Measurements from ENCODE around the gene COL13A1.

Gene COL13A1

DNA sequence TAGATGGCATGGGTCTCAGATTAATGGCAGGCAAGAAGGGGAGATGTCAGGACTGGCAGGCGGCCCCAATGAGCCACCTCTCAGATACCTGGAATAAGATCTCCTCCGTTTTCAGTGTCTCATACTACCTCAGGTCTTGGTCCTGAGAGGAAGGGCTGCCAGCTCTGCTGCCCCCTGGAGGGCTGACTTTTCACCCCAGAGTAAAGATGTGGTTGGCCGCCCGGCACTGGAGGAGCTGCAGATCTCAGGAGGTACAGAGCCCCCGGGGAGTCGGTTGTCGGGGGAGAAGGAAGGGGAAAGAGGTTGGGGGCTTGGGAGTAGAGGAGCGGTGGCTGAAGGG lies 642 bp upstream of the COL13A1 start:
- no peak overlapping the region for H3K27ac ChIP-seq (ENCODE audit: poor library complexity, severe bottlenecking)
- H3K36me3 ChIP-seq (ENCODE audit: low read depth), result no peaks in the 10 kb centered on the region
- no peaks in the 10 kb centered on the region for H3K9me3 ChIP-seq (ENCODE audit: severe bottlenecking)
- TF ChIP-seq, protein P1, sequence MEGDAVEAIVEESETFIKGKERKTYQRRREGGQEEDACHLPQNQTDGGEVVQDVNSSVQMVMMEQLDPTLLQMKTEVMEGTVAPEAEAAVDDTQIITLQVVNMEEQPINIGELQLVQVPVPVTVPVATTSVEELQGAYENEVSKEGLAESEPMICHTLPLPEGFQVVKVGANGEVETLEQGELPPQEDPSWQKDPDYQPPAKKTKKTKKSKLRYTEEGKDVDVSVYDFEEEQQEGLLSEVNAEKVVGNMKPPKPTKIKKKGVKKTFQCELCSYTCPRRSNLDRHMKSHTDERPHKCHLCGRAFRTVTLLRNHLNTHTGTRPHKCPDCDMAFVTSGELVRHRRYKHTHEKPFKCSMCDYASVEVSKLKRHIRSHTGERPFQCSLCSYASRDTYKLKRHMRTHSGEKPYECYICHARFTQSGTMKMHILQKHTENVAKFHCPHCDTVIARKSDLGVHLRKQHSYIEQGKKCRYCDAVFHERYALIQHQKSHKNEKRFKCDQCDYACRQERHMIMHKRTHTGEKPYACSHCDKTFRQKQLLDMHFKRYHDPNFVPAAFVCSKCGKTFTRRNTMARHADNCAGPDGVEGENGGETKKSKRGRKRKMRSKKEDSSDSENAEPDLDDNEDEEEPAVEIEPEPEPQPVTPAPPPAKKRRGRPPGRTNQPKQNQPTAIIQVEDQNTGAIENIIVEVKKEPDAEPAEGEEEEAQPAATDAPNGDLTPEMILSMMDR (IDR thresholded peaks at IDR 0.05; ENCODE audit: poor library complexity, severe bottlenecking), result peak; percentile 50
- peak; percentile 52 for ATAC-seq (ENCODE audit: low read depth)
- no peak for DNase-seq (ENCODE audit: low spot score)
- no peak overlapping the region for H3K4me3 ChIP-seq (ENCODE audit: severe bottlenecking)
- H3K27me3 ChIP-seq (ENCODE audit: insufficient read depth, poor library complexity, severe bottlenecking), result no peaks in the 10 kb centered on the region
- no peaks in the 10 kb centered on the region for H3K4me1 ChIP-seq (ENCODE audit: insufficient read depth, poor library complexity, severe bottlenecking)

DNA sequence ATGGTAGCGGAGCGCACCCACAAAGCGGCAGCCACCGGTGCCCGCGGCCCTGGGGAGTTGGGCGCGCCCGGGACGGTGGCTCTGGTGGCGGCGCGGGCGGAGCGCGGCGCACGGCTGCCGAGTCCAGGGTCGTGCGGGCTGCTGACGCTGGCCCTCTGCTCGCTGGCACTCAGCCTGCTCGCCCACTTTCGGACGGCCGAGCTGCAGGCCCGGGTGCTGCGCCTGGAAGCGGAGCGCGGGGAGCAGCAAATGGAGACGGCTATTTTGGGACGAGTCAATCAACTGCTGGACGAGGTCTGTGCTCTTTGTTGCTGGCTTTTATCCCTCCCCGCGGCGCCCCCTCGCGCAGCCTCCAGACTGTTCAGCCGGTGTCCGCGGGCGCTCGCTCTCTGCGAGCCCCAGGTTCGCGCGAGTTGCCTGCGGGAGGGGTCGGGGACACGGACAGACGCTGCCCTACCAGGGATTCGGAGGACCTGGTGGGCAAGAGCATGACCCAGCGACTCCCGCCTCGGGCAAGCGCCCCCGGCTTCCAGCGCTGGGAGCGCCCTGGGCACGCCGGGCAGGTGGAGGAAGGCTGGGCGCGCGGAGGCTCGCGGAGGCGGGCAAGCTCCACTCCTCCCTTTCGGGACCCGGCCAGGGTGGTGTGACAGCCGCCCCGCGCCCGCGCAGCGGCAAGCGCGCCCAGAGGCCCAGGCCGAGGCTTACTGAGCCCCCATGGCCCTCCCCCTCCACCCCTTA lies 887 bp downstream of the COL13A1 start:
- Histone ChIP-seq H3K27me3 (ENCODE audit: insufficient read depth, poor library complexity, severe bottlenecking) (no peaks in the 10 kb centered on the region), H3K27ac (ENCODE audit: poor library complexity, severe bottlenecking) (no peak overlapping the region), H3K4me1 (ENCODE audit: insufficient read depth, poor library complexity, severe bottlenecking) (peaks cover 8% of the 10 kb centered on the region), H3K4me3 (ENCODE audit: severe bottlenecking) (peak overlapping the region; percentile 29), H3K36me3 (ENCODE audit: low read depth) (no peaks in the 10 kb centered on the region), H3K9me3 (ENCODE audit: severe bottlenecking) (no peaks in the 10 kb centered on the region)
- ATAC-seq (ENCODE audit: low read depth), result peak; percentile 52
- no peak for DNase-seq (ENCODE audit: low spot score)
- TF ChIP-seq, protein P1 (IDR thresholded peaks at IDR 0.05; ENCODE audit: poor library complexity, severe bottlenecking), result peak; percentile 29

DNA sequence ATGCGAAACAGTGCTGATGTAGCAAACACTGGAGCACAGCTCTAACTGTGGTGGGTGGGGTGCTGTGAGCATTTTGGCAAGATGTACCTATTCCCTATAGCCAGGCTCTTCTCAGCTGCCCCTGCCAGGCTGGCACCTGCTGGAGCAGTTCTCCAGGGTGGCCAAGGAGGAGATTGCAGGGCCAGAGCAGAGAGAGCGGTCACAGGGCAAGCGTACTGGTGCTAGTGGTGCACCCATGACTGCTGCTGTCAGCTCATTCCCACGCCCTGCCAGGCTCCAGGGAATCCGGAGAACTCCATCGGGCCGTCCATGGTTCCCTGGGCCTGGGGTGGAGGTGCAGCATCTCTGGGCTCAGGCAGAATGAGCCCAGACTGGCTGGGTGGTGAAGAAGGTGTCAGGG lies 2.1 kb downstream of the COL13A1 start:
- ATAC-seq (ENCODE audit: low read depth) (no peak), DNase-seq (ENCODE audit: low spot score) (no peak)
- Histone ChIP-seq H3K4me1 (ENCODE audit: insufficient read depth, poor library complexity, severe bottlenecking) (peaks cover 9% of the 10 kb centered on the region), H3K36me3 (ENCODE audit: low read depth) (no peaks in the 10 kb centered on the region), H3K27me3 (ENCODE audit: insufficient read depth, poor library complexity, severe bottlenecking) (no peaks in the 10 kb centered on the region), H3K9me3 (ENCODE audit: severe bottlenecking) (no peaks in the 10 kb centered on the region), H3K4me3 (ENCODE audit: severe bottlenecking) (no peak overlapping the region), H3K27ac (ENCODE audit: poor library complexity, severe bottlenecking) (no peak overlapping the region)
- TF ChIP-seq, protein P1 (IDR thresholded peaks at IDR 0.05; ENCODE audit: poor library complexity, severe bottlenecking), result no peak

DNA sequence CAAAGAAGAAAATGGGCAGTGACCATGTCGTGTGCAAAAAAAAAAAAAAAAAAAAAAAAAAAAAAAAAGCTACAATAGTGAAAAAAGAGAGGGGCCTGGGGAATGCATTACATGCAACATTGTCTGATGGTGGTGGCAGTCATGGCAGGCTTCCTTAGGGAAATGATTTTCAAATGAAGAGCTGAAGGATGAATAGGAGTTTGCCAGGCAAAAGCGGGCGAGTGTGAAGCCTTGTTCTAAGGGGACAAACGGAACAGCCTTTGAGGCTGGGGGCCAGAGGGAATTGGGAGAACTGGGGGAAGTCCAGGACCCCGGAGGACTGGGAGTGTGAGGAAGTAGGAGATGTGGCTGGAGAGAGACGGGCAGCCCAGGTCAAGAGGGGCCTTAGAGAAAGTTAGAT lies 3.1 kb downstream of the COL13A1 start:
- no peak for ATAC-seq (ENCODE audit: low read depth)
- H3K4me3 ChIP-seq (ENCODE audit: severe bottlenecking), result no peak overlapping the region
- H3K27me3 ChIP-seq (ENCODE audit: insufficient read depth, poor library complexity, severe bottlenecking), result no peaks in the 10 kb centered on the region
- no peak for DNase-seq (ENCODE audit: low spot score)
- no peaks in the 10 kb centered on the region for H3K9me3 ChIP-seq (ENCODE audit: severe bottlenecking)
- TF ChIP-seq, protein P1 (IDR thresholded peaks at IDR 0.05; ENCODE audit: poor library complexity, severe bottlenecking), result no peak
- peaks cover 9% of the 10 kb centered on the region for H3K4me1 ChIP-seq (ENCODE audit: insufficient read depth, poor library complexity, severe bottlenecking)
- H3K36me3 ChIP-seq (ENCODE audit: low read depth), result no peaks in the 10 kb centered on the region
- H3K27ac ChIP-seq (ENCODE audit: poor library complexity, severe bottlenecking), result no peak overlapping the region

DNA sequence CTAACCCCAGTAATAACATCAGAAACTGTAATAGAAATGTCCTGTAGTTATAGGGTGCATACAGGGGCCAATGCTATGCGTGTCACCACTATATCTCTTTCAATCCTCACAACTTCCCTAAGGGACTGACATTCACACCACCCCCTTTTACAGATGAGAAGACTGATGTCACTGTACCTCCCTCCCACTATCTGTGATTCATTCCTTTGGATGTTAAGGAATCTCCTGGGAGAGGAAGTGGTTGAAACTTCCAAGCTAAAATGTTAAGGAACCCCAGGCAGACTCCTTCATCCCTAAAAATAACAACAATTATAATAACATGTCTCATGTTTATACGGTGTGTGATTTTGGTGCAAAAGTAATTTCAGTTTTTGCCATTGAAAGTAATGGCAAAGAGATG lies 5.4 kb downstream of the COL13A1 start:
- TF ChIP-seq, protein P1 (IDR thresholded peaks at IDR 0.05; ENCODE audit: poor library complexity, severe bottlenecking), result no peak
- no peaks in the 10 kb centered on the region for H3K27me3 ChIP-seq (ENCODE audit: insufficient read depth, poor library complexity, severe bottlenecking)
- peak overlapping the region; percentile 59 for H3K27ac ChIP-seq (ENCODE audit: poor library complexity, severe bottlenecking)
- H3K9me3 ChIP-seq (ENCODE audit: severe bottlenecking), result no peaks in the 10 kb centered on the region
- peaks cover 9% of the 10 kb centered on the region for H3K4me1 ChIP-seq (ENCODE audit: insufficient read depth, poor library complexity, severe bottlenecking)
- no peak overlapping the region for H3K4me3 ChIP-seq (ENCODE audit: severe bottlenecking)
- ATAC-seq (ENCODE audit: low read depth) (peak; percentile 31; the same call in 2 of the 3 replicates), DNase-seq (ENCODE audit: low spot score) (no peak)
- H3K36me3 ChIP-seq (ENCODE audit: low read depth), result no peaks in the 10 kb centered on the region
